GM12878 (cell line): ENCODE results near the gene ACOT12. TPM values are rescaled to one million over a fixed set of nuclear protein-coding genes. Genes with fewer than 3 reads are reported as not detected.

Experiments
- CEBPB ChIP-seq, 2 experiments: fragments of 150-350 bp in 1 of 2; IDR thresholded peaks; 2 replicates each; pipeline ENCODE4 v1.6.1; 2012 to 2014; ENCODE audit warnings: low read depth in 2 of 2, low read length in 2 of 2, borderline replicate concordance in 1 of 2, inconsistent platforms in 1 of 2
- CREB1 ChIP-seq: IDR thresholded peaks from 2 replicates; pipeline ENCODE4 v1.6.1; 2012; ENCODE audit warnings: low read depth, mild to moderate bottlenecking, inconsistent platforms
- CREM ChIP-seq: IDR thresholded peaks from 2 replicates; pipeline ENCODE4 v1.6.1; 2014; ENCODE audit warnings: antibody characterized with exemption, low read depth
- HDAC2 ChIP-seq: fragments of 200-600 bp; sonication (generic); IDR thresholded peaks from 2 replicates; pipeline ENCODE4 v1.6.1; 2017
- IRF4 ChIP-seq: IDR thresholded peaks from 2 replicates; pipeline ENCODE4 v1.6.1; 2011; ENCODE audit warnings: low read depth, low read length
- JUND ChIP-seq: IDR thresholded peaks from 2 replicates; pipeline ENCODE4 v1.6.1; 2012; ENCODE audit warnings: low read depth, mild to moderate bottlenecking, low read length, improper control_type of control experiment, moderate library complexity
- MEF2A ChIP-seq: IDR thresholded peaks from 2 replicates; pipeline ENCODE4 v1.6.1; 2011; ENCODE audit warnings: low read depth, mild to moderate bottlenecking, low read length, moderate library complexity; ENCODE audit not compliant: insufficient read depth
- MEF2B ChIP-seq: fragments of 450-650 bp; IDR thresholded peaks from 2 replicates; pipeline ENCODE4 v1.6.1; 2018; ENCODE audit warnings: mild to moderate bottlenecking, moderate library complexity; ENCODE audit not compliant: partially characterized antibody, poor library complexity, severe bottlenecking
- NBN ChIP-seq: fragments of 450-650 bp; IDR thresholded peaks from 2 replicates; pipeline ENCODE4 v1.6.1; 2016
- NFXL1 ChIP-seq: fragments of 450-650 bp; IDR thresholded peaks from 2 replicates; pipeline ENCODE4 v1.6.1; 2017; ENCODE audit warnings: antibody characterized with exemption, mild to moderate bottlenecking, borderline replicate concordance
- POLR2A ChIP-seq: IDR thresholded peaks from 2 replicates; pipeline ENCODE4 v1.6.1; 2011; ENCODE audit warnings: low read depth, mild to moderate bottlenecking, low read length
- ZNF274 ChIP-seq: IDR thresholded peaks from one replicate; pipeline ENCODE4 v1.8.0; 2011; ENCODE audit not compliant: insufficient read length, insufficient read depth
- polyA plus RNA-seq, 11 experiments: library from polyadenylated mRNA; depleted of rRNA in 4 of 11; unstranded in 6 of 11; stranded (reverse) in 5 of 11; fragments of >200 nt; fragmentation: Nextera tagmentation in 4 of 11; fragmentation: Illumina TruSeq in 1 of 11; extraction: Ambion mirVana in 4 of 11; extraction: Trizol in 1 of 11; gene quantifications; 1 replicate in 1 of 11; 2 replicates in 10 of 11; pipeline versions ENCODE4 v1.2.1 to v1.2.3, GENCODE V29; 2011 to 2016; ENCODE audit warnings: inconsistent platforms in 2 of 11, missing spikeins in 2 of 11, low read depth in 1 of 11
- total RNA-seq, 4 experiments: library from RNA; depleted of rRNA in 3 of 4; stranded (reverse); fragments of >200 nt in 3 of 4; fragmentation: Illumina TruSeq in 1 of 4; extraction: Trizol in 1 of 4; gene quantifications; 2 replicates each; pipeline versions ENCODE4 v1.2.1 to v1.2.3, GENCODE V29; 2013 to 2021
- TF ChIP-seq, protein P1 (sequence below): IDR thresholded peaks from 2 replicates; pipeline ENCODE4 v1.6.1; 2012; ENCODE audit warnings: improper control_type of control experiment, low read depth, low read length; ENCODE audit not compliant: insufficient replicate concordance
- TF ChIP-seq, protein P2 (sequence below): fragments of 450-650 bp; IDR thresholded peaks from 2 replicates; pipeline ENCODE4 v1.6.1; 2017; ENCODE audit warnings: mild to moderate bottlenecking, moderate library complexity
- TF ChIP-seq, protein P3 (sequence below): IDR thresholded peaks from 2 replicates; pipeline ENCODE4 v1.6.1; 2011; ENCODE audit warnings: borderline replicate concordance, low read depth, mild to moderate bottlenecking, moderate library complexity, low read length; ENCODE audit not compliant: insufficient read depth, poor library complexity, severe bottlenecking
- TF ChIP-seq, protein P4 (sequence below): fragments of 450-650 bp; IDR thresholded peaks from 2 replicates; pipeline ENCODE4 v1.6.1; 2017; ENCODE audit warnings: borderline replicate concordance
- TF ChIP-seq, protein P5 (sequence below): IDR thresholded peaks from 2 replicates; pipeline ENCODE4 v1.6.1; 2011; ENCODE audit warnings: low read depth, mild to moderate bottlenecking, low read length, moderate library complexity, borderline replicate concordance; ENCODE audit errors: extremely low read depth

Gene ACOT12
- total and polyA plus RNA-seq, 10 of the 15 experiments (the other 5 are each of a cell fraction or from before 2014, with no cell fraction given), result 0.08 TPM; not detected in 9

DNA sequence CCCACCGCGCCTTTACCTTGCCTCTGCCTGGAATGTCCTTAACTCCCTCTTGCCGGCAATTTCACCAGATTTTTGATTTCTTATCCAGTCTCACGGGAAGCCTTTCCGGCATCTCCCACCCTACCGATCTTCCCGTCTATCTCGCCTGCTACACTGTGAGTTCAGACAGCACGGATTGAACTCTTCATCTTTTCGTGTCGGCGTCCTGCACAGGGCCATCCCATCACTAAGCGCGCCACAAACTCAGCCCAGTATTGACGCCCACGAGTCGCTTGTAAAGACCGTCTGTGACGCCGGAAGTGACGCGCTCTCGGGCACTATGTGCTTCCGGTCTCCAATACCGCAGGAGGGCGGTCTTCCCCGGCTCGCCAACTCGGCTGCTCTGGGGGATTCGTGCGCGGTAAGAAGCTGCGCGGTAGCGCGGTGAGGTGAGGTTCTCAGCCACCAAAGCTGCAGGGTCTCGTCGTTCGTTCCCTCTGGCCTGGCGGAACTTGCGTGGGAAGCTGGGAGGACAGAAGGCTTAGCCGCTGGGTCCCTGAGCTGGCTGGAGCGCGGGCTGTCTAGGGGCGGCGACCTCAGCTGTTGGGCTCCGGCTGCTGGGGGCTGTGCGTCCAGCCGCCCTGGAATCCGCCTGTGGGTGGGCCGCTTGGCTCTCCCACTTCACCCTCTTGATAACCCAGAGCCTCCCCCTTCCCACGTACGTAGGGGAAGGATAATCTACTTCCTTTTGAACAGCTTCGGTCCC is 92.5 kb downstream of the ACOT12 start, which contains the start of gene ZCCHC9 (continued):
- TF ChIP-seq, protein P1, sequence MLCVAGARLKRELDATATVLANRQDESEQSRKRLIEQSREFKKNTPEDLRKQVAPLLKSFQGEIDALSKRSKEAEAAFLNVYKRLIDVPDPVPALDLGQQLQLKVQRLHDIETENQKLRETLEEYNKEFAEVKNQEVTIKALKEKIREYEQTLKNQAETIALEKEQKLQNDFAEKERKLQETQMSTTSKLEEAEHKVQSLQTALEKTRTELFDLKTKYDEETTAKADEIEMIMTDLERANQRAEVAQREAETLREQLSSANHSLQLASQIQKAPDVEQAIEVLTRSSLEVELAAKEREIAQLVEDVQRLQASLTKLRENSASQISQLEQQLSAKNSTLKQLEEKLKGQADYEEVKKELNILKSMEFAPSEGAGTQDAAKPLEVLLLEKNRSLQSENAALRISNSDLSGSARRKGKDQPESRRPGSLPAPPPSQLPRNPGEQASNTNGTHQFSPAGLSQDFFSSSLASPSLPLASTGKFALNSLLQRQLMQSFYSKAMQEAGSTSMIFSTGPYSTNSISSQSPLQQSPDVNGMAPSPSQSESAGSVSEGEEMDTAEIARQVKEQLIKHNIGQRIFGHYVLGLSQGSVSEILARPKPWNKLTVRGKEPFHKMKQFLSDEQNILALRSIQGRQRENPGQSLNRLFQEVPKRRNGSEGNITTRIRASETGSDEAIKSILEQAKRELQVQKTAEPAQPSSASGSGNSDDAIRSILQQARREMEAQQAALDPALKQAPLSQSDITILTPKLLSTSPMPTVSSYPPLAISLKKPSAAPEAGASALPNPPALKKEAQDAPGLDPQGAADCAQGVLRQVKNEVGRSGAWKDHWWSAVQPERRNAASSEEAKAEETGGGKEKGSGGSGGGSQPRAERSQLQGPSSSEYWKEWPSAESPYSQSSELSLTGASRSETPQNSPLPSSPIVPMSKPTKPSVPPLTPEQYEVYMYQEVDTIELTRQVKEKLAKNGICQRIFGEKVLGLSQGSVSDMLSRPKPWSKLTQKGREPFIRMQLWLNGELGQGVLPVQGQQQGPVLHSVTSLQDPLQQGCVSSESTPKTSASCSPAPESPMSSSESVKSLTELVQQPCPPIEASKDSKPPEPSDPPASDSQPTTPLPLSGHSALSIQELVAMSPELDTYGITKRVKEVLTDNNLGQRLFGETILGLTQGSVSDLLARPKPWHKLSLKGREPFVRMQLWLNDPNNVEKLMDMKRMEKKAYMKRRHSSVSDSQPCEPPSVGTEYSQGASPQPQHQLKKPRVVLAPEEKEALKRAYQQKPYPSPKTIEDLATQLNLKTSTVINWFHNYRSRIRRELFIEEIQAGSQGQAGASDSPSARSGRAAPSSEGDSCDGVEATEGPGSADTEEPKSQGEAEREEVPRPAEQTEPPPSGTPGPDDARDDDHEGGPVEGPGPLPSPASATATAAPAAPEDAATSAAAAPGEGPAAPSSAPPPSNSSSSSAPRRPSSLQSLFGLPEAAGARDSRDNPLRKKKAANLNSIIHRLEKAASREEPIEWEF, result no peak
- TF ChIP-seq HDAC2 (no peak), POLR2A (peak; percentile 98), CEBPB (IDR thresholded peaks at IDR 0.05; ENCODE audit: borderline replicate concordance in 1 of 2, low read depth in 2 of 2, low read length in 2 of 2) (no peak), CREB1 (peak; percentile 99), NBN (peak; percentile 94), JUND (0 out of 2 replicates have a peak, but pooled peaks have one; percentile 31), MEF2B (peak; percentile 25), CREM (peak; percentile 99), ZNF274 (no peak), NFXL1 (no peak), IRF4 (no peak; the same call in 1 of the 2 replicates), MEF2A (0 out of 2 replicates have a peak, but pooled peaks have one; percentile 51)
- TF ChIP-seq, protein P2, sequence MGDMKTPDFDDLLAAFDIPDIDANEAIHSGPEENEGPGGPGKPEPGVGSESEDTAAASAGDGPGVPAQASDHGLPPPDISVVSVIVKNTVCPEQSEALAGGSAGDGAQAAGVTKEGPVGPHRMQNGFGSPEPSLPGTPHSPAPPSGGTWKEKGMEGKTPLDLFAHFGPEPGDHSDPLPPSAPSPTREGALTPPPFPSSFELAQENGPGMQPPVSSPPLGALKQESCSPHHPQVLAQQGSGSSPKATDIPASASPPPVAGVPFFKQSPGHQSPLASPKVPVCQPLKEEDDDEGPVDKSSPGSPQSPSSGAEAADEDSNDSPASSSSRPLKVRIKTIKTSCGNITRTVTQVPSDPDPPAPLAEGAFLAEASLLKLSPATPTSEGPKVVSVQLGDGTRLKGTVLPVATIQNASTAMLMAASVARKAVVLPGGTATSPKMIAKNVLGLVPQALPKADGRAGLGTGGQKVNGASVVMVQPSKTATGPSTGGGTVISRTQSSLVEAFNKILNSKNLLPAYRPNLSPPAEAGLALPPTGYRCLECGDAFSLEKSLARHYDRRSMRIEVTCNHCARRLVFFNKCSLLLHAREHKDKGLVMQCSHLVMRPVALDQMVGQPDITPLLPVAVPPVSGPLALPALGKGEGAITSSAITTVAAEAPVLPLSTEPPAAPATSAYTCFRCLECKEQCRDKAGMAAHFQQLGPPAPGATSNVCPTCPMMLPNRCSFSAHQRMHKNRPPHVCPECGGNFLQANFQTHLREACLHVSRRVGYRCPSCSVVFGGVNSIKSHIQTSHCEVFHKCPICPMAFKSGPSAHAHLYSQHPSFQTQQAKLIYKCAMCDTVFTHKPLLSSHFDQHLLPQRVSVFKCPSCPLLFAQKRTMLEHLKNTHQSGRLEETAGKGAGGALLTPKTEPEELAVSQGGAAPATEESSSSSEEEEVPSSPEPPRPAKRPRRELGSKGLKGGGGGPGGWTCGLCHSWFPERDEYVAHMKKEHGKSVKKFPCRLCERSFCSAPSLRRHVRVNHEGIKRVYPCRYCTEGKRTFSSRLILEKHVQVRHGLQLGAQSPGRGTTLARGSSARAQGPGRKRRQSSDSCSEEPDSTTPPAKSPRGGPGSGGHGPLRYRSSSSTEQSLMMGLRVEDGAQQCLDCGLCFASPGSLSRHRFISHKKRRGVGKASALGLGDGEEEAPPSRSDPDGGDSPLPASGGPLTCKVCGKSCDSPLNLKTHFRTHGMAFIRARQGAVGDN, result peak; percentile 80; the same call in 1 of the 2 replicates
- TF ChIP-seq, protein P3, sequence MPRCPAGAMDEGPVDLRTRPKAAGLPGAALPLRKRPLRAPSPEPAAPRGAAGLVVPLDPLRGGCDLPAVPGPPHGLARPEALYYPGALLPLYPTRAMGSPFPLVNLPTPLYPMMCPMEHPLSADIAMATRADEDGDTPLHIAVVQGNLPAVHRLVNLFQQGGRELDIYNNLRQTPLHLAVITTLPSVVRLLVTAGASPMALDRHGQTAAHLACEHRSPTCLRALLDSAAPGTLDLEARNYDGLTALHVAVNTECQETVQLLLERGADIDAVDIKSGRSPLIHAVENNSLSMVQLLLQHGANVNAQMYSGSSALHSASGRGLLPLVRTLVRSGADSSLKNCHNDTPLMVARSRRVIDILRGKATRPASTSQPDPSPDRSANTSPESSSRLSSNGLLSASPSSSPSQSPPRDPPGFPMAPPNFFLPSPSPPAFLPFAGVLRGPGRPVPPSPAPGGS, result no peak
- TF ChIP-seq, protein P4, sequence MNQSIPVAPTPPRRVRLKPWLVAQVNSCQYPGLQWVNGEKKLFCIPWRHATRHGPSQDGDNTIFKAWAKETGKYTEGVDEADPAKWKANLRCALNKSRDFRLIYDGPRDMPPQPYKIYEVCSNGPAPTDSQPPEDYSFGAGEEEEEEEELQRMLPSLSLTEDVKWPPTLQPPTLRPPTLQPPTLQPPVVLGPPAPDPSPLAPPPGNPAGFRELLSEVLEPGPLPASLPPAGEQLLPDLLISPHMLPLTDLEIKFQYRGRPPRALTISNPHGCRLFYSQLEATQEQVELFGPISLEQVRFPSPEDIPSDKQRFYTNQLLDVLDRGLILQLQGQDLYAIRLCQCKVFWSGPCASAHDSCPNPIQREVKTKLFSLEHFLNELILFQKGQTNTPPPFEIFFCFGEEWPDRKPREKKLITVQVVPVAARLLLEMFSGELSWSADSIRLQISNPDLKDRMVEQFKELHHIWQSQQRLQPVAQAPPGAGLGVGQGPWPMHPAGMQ, result no peak
- TF ChIP-seq, protein P5, sequence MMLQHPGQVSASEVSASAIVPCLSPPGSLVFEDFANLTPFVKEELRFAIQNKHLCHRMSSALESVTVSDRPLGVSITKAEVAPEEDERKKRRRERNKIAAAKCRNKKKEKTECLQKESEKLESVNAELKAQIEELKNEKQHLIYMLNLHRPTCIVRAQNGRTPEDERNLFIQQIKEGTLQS, result peak; percentile 44; the same call in 1 of the 2 replicates
